WTC11 (cell line): ENCODE measurements around the gene CHI3L1. TPM values are rescaled to one million over a fixed set of nuclear protein-coding genes. Genes with fewer than 3 reads are reported as not detected.

Experiments used
- ATAC-seq: fragments of 200-7000 bp; cut with Tn5 transposase; 2 replicates; pipeline ENCODE4 v1.10.0; 2021; ENCODE audit warnings: mild to moderate bottlenecking, moderate library complexity
- CTCF ChIA-PET: fragments of 300-600 bp; sonication (Branson Sonifier 250); formaldehyde crosslinking; loops from one replicate; lab custom pipeline; 2021; ENCODE audit warnings: antibody characterized with exemption; lab: Charles Lee
- POLR2A ChIA-PET: fragments of 350-600 bp; sonication (Branson Sonifier 250); formaldehyde crosslinking; loops from one replicate; lab custom pipeline; 2021; ENCODE audit warnings: antibody characterized with exemption; lab: Charles Lee
- DNase-seq: peaks from one replicate; pipeline ENCODE4 v3.0.0; 2021; ENCODE audit warnings: low spot score
- H3K27ac Mint-ChIP-seq: 2 replicates; pipeline ENCODE4 v1.8.0; 2021; ENCODE audit warnings: mixed read lengths
- H3K27me3 Mint-ChIP-seq: 2 replicates; pipeline ENCODE4 v1.8.0; 2021; ENCODE audit warnings: low read depth, mild to moderate bottlenecking, moderate library complexity, mixed read lengths
- H3K36me3 Mint-ChIP-seq: 2 replicates; pipeline ENCODE4 v1.8.0; 2021; ENCODE audit warnings: mixed read lengths
- H3K4me1 Mint-ChIP-seq: 2 replicates; pipeline ENCODE4 v1.8.0; 2022; ENCODE audit warnings: mixed read lengths
- H3K4me3 Mint-ChIP-seq: 2 replicates; pipeline ENCODE4 v1.8.0; 2021; ENCODE audit warnings: mild to moderate bottlenecking, moderate library complexity, mixed read lengths
- H3K9me3 Mint-ChIP-seq: 2 replicates; pipeline ENCODE4 v1.8.0; 2021; ENCODE audit warnings: mixed read lengths
- ARID4B ChIP-seq: sonication (generic); formaldehyde crosslinking; IDR thresholded peaks from 2 replicates; pipeline ENCODE4 v1.8.0; 2023; ENCODE audit warnings: missing genetic modification reagents, mild to moderate bottlenecking, borderline replicate concordance
- CREM ChIP-seq: sonication (generic); formaldehyde crosslinking; IDR thresholded peaks from 2 replicates; pipeline ENCODE4 v1.8.1; 2022; ENCODE audit warnings: mild to moderate bottlenecking, missing genetic modification reagents, moderate library complexity
- E2F5 ChIP-seq: sonication (generic); formaldehyde crosslinking; IDR thresholded peaks from 2 replicates; pipeline ENCODE4 v1.8.1; 2022; ENCODE audit warnings: mild to moderate bottlenecking, moderate library complexity, missing genetic modification reagents
- ESRRA ChIP-seq: sonication (generic); formaldehyde crosslinking; IDR thresholded peaks from 2 replicates; pipeline ENCODE4 v1.8.1; 2022; ENCODE audit warnings: mild to moderate bottlenecking, missing genetic modification reagents, borderline replicate concordance
- FOXP1 ChIP-seq: sonication (generic); formaldehyde crosslinking; IDR thresholded peaks from 2 replicates; pipeline ENCODE4 v1.8.0; 2022; ENCODE audit warnings: missing genetic modification reagents, mild to moderate bottlenecking, moderate library complexity, borderline replicate concordance
- IRF2 ChIP-seq: sonication (generic); formaldehyde crosslinking; IDR thresholded peaks from 2 replicates; pipeline ENCODE4 v1.8.0; 2022; ENCODE audit warnings: low read depth, missing genetic modification reagents, borderline replicate concordance
- KAT7 ChIP-seq: sonication (generic); formaldehyde crosslinking; IDR thresholded peaks from 2 replicates; pipeline ENCODE4 v1.8.1; 2023; ENCODE audit warnings: missing genetic modification reagents, mild to moderate bottlenecking, borderline replicate concordance
- MAX ChIP-seq: sonication (generic); formaldehyde crosslinking; IDR thresholded peaks from 2 replicates; pipeline ENCODE4 v1.8.0; 2022; ENCODE audit warnings: mild to moderate bottlenecking, missing genetic modification reagents
- NFATC4 ChIP-seq: fragments of 250-450 bp; sonication (Bioruptor Pico); IDR thresholded peaks from 2 replicates; pipeline ENCODE4 v1.9.0; 2021; ENCODE audit warnings: mild to moderate bottlenecking
- TEAD1 ChIP-seq: sonication (generic); formaldehyde crosslinking; IDR thresholded peaks from 2 replicates; pipeline ENCODE4 v1.8.0; 2022; ENCODE audit warnings: mild to moderate bottlenecking, missing genetic modification reagents
- TEAD4 ChIP-seq: sonication (generic); formaldehyde crosslinking; IDR thresholded peaks from 2 replicates; pipeline ENCODE4 v1.8.0; 2022; ENCODE audit warnings: mild to moderate bottlenecking, missing genetic modification reagents
- USF2 ChIP-seq: sonication (generic); formaldehyde crosslinking; IDR thresholded peaks from 2 replicates; pipeline ENCODE4 v1.8.1; 2023; ENCODE audit warnings: mild to moderate bottlenecking, missing genetic modification reagents, moderate library complexity
- ZNF138 ChIP-seq: sonication (generic); formaldehyde crosslinking; conservative IDR thresholded peaks from 2 replicates; pipeline ENCODE4 v1.8.1; 2022; ENCODE audit warnings: mild to moderate bottlenecking, moderate library complexity, missing genetic modification reagents
- ZNF317 ChIP-seq: sonication (generic); formaldehyde crosslinking; IDR thresholded peaks from 2 replicates; pipeline ENCODE4 v1.8.1; 2023; ENCODE audit warnings: low read depth, mild to moderate bottlenecking, moderate library complexity, missing genetic modification reagents, borderline replicate concordance
- ZSCAN18 ChIP-seq: fragments of 250-450 bp; sonication (Bioruptor Pico); IDR thresholded peaks from 2 replicates; pipeline ENCODE4 v2.1.2; 2022; ENCODE audit warnings: mild to moderate bottlenecking, moderate library complexity
- total RNA-seq: library from RNA; stranded (reverse); gene quantifications from 3 replicates; pipeline ENCODE4 v1.2.3, GENCODE V29; 2021
- TF ChIP-seq, protein P1 (sequence below): sonication (generic); formaldehyde crosslinking; IDR thresholded peaks from 2 replicates; pipeline ENCODE4 v1.8.0; 2023; ENCODE audit warnings: missing genetic modification reagents
- TF ChIP-seq, protein P2 (sequence below): sonication (generic); formaldehyde crosslinking; IDR thresholded peaks from 2 replicates; pipeline ENCODE4 v1.8.1; 2022; ENCODE audit warnings: low read depth, mild to moderate bottlenecking, moderate library complexity, missing genetic modification reagents, borderline replicate concordance
- TF ChIP-seq, protein P3 (sequence below): fragments of 250-450 bp; sonication (Bioruptor Pico); IDR thresholded peaks from 2 replicates; pipeline ENCODE4 v1.9.0; 2021; ENCODE audit warnings: mild to moderate bottlenecking, borderline replicate concordance
- TF ChIP-seq, protein P4 (sequence below): sonication (generic); formaldehyde crosslinking; conservative IDR thresholded peaks from 2 replicates; pipeline ENCODE4 v1.8.1; 2023; ENCODE audit warnings: mild to moderate bottlenecking, low read depth, missing genetic modification reagents, moderate library complexity

Gene CHI3L1
- total RNA-seq, 1 experiment from 2014 or later, result 0.24 TPM

DNA sequence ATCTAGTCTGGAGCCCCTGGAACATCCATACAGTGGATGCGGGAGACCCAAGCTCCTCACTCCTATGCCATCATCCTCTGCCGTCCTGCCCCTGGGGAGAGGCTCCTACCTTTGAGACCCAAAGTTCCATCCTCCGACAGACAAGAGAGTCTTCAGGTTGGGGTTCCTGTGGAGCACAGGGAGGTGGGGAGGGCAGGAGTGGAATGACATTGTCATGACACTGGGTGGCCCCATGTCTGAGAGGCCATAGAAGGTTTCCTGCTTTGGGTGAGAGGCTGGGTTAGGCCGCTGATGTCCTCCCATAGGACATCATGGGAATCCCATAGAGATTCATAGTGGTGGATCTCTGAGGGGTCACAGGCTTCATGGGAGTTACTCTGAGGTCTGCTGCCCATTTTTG lies 2.0 kb downstream of the CHI3L1 start (continued):
- TF ChIP-seq, protein P1, sequence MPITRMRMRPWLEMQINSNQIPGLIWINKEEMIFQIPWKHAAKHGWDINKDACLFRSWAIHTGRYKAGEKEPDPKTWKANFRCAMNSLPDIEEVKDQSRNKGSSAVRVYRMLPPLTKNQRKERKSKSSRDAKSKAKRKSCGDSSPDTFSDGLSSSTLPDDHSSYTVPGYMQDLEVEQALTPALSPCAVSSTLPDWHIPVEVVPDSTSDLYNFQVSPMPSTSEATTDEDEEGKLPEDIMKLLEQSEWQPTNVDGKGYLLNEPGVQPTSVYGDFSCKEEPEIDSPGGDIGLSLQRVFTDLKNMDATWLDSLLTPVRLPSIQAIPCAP, result no peak
- TF ChIP-seq TEAD4 (CRISPR knock-in tag) (no peak), FOXP1 (no peak), ARID4B (CRISPR knock-in tag) (no peak), ZSCAN18 (CRISPR knock-in tag) (no peak), CREM (CRISPR knock-in tag) (no peak)
- TF ChIP-seq, protein P2, sequence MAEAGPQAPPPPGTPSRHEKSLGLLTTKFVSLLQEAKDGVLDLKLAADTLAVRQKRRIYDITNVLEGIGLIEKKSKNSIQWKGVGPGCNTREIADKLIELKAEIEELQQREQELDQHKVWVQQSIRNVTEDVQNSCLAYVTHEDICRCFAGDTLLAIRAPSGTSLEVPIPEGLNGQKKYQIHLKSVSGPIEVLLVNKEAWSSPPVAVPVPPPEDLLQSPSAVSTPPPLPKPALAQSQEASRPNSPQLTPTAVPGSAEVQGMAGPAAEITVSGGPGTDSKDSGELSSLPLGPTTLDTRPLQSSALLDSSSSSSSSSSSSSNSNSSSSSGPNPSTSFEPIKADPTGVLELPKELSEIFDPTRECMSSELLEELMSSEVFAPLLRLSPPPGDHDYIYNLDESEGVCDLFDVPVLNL (CRISPR knock-in tag), result no peak
- TF ChIP-seq, all 79 proteins: peak for 0

DNA sequence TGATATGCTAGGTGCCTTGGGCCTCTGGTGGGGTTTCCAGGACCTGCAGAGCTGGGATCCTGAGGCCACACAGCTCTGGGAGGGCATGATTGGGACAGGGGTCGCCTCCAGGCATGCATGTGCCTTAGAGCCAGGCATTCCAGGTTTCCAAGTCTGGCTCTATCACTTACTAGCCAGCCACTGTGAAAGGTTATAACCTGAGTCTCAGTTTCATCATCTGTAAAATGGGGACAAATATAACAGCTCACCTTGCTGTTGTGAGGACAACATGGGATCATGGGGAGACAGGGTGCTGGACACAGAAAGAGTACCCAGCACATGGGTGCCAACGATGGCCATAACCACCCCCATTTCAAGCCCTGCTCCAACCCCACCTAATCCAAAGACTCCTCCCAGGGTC lies 2.7 kb downstream of the CHI3L1 start:
- CTCF ChIA-PET, result no interaction called here
- Mint-ChIP-seq H3K9me3 (no peaks in the 10 kb centered on the region), H3K27ac (no peak overlapping the region), H3K27me3 (peaks cover 2% of the 10 kb centered on the region; the same call in 1 of the 2 replicates), H3K36me3 (no peaks in the 10 kb centered on the region), H3K4me3 (no peak overlapping the region), H3K4me1 (peaks cover 32% of the 10 kb centered on the region)
- no peak for DNase-seq
- POLR2A ChIA-PET, result no interaction called here
- ATAC-seq, result no peak
- TF ChIP-seq NFATC4 (CRISPR knock-in tag), result no peak
- TF ChIP-seq TEAD1 (CRISPR knock-in tag), result no peak
- no peak for TF ChIP-seq ESRRA (CRISPR knock-in tag)
- TF ChIP-seq, protein P3, sequence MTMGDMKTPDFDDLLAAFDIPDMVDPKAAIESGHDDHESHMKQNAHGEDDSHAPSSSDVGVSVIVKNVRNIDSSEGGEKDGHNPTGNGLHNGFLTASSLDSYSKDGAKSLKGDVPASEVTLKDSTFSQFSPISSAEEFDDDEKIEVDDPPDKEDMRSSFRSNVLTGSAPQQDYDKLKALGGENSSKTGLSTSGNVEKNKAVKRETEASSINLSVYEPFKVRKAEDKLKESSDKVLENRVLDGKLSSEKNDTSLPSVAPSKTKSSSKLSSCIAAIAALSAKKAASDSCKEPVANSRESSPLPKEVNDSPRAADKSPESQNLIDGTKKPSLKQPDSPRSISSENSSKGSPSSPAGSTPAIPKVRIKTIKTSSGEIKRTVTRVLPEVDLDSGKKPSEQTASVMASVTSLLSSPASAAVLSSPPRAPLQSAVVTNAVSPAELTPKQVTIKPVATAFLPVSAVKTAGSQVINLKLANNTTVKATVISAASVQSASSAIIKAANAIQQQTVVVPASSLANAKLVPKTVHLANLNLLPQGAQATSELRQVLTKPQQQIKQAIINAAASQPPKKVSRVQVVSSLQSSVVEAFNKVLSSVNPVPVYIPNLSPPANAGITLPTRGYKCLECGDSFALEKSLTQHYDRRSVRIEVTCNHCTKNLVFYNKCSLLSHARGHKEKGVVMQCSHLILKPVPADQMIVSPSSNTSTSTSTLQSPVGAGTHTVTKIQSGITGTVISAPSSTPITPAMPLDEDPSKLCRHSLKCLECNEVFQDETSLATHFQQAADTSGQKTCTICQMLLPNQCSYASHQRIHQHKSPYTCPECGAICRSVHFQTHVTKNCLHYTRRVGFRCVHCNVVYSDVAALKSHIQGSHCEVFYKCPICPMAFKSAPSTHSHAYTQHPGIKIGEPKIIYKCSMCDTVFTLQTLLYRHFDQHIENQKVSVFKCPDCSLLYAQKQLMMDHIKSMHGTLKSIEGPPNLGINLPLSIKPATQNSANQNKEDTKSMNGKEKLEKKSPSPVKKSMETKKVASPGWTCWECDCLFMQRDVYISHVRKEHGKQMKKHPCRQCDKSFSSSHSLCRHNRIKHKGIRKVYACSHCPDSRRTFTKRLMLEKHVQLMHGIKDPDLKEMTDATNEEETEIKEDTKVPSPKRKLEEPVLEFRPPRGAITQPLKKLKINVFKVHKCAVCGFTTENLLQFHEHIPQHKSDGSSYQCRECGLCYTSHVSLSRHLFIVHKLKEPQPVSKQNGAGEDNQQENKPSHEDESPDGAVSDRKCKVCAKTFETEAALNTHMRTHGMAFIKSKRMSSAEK, result no peak
- TF ChIP-seq MAX (CRISPR knock-in tag), result no peak
- no peak for TF ChIP-seq ZNF138 (CRISPR knock-in tag)
- TF ChIP-seq IRF2 (CRISPR knock-in tag), result no peak
- TF ChIP-seq KAT7 (CRISPR knock-in tag), result no peak
- TF ChIP-seq, protein P4, sequence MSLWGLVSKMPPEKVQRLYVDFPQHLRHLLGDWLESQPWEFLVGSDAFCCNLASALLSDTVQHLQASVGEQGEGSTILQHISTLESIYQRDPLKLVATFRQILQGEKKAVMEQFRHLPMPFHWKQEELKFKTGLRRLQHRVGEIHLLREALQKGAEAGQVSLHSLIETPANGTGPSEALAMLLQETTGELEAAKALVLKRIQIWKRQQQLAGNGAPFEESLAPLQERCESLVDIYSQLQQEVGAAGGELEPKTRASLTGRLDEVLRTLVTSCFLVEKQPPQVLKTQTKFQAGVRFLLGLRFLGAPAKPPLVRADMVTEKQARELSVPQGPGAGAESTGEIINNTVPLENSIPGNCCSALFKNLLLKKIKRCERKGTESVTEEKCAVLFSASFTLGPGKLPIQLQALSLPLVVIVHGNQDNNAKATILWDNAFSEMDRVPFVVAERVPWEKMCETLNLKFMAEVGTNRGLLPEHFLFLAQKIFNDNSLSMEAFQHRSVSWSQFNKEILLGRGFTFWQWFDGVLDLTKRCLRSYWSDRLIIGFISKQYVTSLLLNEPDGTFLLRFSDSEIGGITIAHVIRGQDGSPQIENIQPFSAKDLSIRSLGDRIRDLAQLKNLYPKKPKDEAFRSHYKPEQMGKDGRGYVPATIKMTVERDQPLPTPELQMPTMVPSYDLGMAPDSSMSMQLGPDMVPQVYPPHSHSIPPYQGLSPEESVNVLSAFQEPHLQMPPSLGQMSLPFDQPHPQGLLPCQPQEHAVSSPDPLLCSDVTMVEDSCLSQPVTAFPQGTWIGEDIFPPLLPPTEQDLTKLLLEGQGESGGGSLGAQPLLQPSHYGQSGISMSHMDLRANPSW, result no peak
- TF ChIP-seq ZNF317 (CRISPR knock-in tag), result no peak
- TF ChIP-seq USF2 (CRISPR knock-in tag), result no peak
- no peak for TF ChIP-seq E2F5 (CRISPR knock-in tag)
